A549 (cell line): ENCODE data around the gene TMOD1. TPM values are rescaled to one million over a fixed set of nuclear protein-coding genes. Genes with fewer than 3 reads are reported as not detected.
A peak's percentile ranks its signal among the peaks of the same experiment; 100 is the strongest.

Experiments used
- ATAC-seq, 2 experiments: fragments of 200-7000 bp in 1 of 2; fragments of >200 bp in 1 of 2; cut with Nextera tagmentation in 1 of 2; cut with Tn5 transposase in 1 of 2; 3 replicates each; pipeline versions ENCODE4 v1.8.0 to v1.9.1; 2018 to 2020; ENCODE audit warnings: mild to moderate bottlenecking in 1 of 2, moderate library complexity in 1 of 2
- CTCF ChIA-PET: fragments of 300-600 bp; sonication (Branson Sonifier 250); formaldehyde crosslinking; extraction: SDS; loops from one replicate; lab custom pipeline; 2021; ENCODE audit warnings: antibody characterized with exemption, inconsistent platforms; lab: Yijun Ruan, JAX
- POLR2A ChIA-PET: fragments of 350-600 bp; formaldehyde crosslinking; extraction: SDS; loops from one replicate; lab custom pipeline; 2021; ENCODE audit warnings: antibody characterized with exemption, inconsistent platforms; lab: Yijun Ruan, JAX
- DNase-seq, 2 experiments: peaks; one replicate each; pipeline versions ENCODE4 v3.0.0 to v3.0.0-alpha.2; 2011 to 2016; ENCODE audit warnings: low read depth in 1 of 2, low spot score in 1 of 2
- FAIRE-seq: peaks from 2 replicates; lab custom pipeline; 2011; peaks lifted over from hg19 to GRCh38; lab: Jason Lieb, UNC
- H3K27ac ChIP-seq, 2 experiments: fragments of >200 bp; sonication (Bioruptor Twin); formaldehyde crosslinking; 3 replicates each; pipeline ENCODE4 v1.5.1; 2016 to 2017
- H3K4me1 ChIP-seq: fragments of >200 bp; sonication (Bioruptor Twin); formaldehyde crosslinking; 3 replicates; pipeline ENCODE4 v1.6.1; 2016
- H3K4me2 ChIP-seq: fragments of >200 bp; sonication (Bioruptor Twin); formaldehyde crosslinking; 3 replicates; pipeline ENCODE4 v1.6.1; 2016
- H3K4me3 ChIP-seq: fragments of >200 bp; sonication (Bioruptor Twin); formaldehyde crosslinking; 3 replicates; pipeline ENCODE4 v1.5.1; 2016
- H3K9me3 ChIP-seq: fragments of >200 bp; sonication (Bioruptor Twin); formaldehyde crosslinking; 3 replicates; pipeline ENCODE4 v1.6.1; 2016
- CBX2 ChIP-seq: fragments of 200-600 bp; sonication (generic); IDR thresholded peaks from 2 replicates; pipeline ENCODE4 v1.6.1; 2016; ENCODE audit warnings: low read depth, mild to moderate bottlenecking, borderline replicate concordance
- CBX8 ChIP-seq: fragments of 200-600 bp; sonication (generic); IDR thresholded peaks from 2 replicates; pipeline ENCODE4 v1.6.1; 2016
- CEBPB ChIP-seq, 2 experiments: fragments of >200 bp in 1 of 2; sonication (Bioruptor Twin) in 1 of 2; formaldehyde crosslinking in 1 of 2; IDR thresholded peaks; 2 replicates each; pipeline ENCODE4 v1.6.1; 2012 to 2016
- CTCF ChIP-seq: fragments of >200 bp; sonication (Bioruptor Twin); formaldehyde crosslinking; IDR thresholded peaks from 3 replicates; pipeline ENCODE4 v1.5.1; 2016
- E2F6 ChIP-seq: IDR thresholded peaks from 2 replicates; pipeline ENCODE4 v1.6.1; 2012; ENCODE audit warnings: low read depth, borderline replicate concordance
- EP300 ChIP-seq, 2 experiments: fragments of >200 bp; sonication (Bioruptor Twin); formaldehyde crosslinking; IDR thresholded peaks; 2 replicates in 1 of 2; 3 replicates in 1 of 2; pipeline ENCODE4 v1.6.1; 2016 to 2017
- ESRRA ChIP-seq: fragments of 150-350 bp; IDR thresholded peaks from 2 replicates; pipeline ENCODE4 v1.6.1; 2014; ENCODE audit warnings: mild to moderate bottlenecking, low read length, borderline replicate concordance
- FOSL2 ChIP-seq, 2 experiments: fragments of 450-650 bp in 1 of 2; fragments of >200 bp in 1 of 2; sonication (Bioruptor Twin) in 1 of 2; formaldehyde crosslinking; IDR thresholded peaks; 2 replicates each; pipeline versions ENCODE4 v1.5.0 to v1.6.1; 2016 to 2020; ENCODE audit warnings: mild to moderate bottlenecking in 1 of 2, moderate library complexity in 1 of 2
- GATA3 ChIP-seq: IDR thresholded peaks from 2 replicates; pipeline ENCODE4 v1.6.1; 2012; ENCODE audit warnings: borderline replicate concordance
- HOXB13 ChIP-seq: fragments of 250-450 bp; sonication (Bioruptor Pico); IDR thresholded peaks from 2 replicates; pipeline ENCODE4 v1.5.0; 2020; ENCODE audit warnings: low read depth, mild to moderate bottlenecking, moderate library complexity
- HOXB5 ChIP-seq: fragments of 250-450 bp; sonication (Bioruptor Pico); IDR thresholded peaks from 2 replicates; pipeline ENCODE4 v1.5.0; 2020; ENCODE audit warnings: mild to moderate bottlenecking, moderate library complexity
- KDM5A ChIP-seq: fragments of 200-600 bp; sonication (generic); IDR thresholded peaks from 2 replicates; pipeline ENCODE4 v1.6.1; 2016; ENCODE audit warnings: antibody characterized with exemption, mild to moderate bottlenecking
- MAFK ChIP-seq: fragments of 450-650 bp; IDR thresholded peaks from 2 replicates; pipeline ENCODE4 v1.6.1; 2014; ENCODE audit not compliant: partially characterized antibody
- NFE2L2 ChIP-seq: fragments of 150-350 bp; conservative IDR thresholded peaks from 2 replicates; pipeline ENCODE4 v1.6.1; 2014; ENCODE audit warnings: low read length
- RAD21 ChIP-seq, 2 experiments: fragments of >200 bp in 1 of 2; sonication (Bioruptor Twin) in 1 of 2; formaldehyde crosslinking in 1 of 2; IDR thresholded peaks in 1 of 2; conservative IDR thresholded peaks in 1 of 2; 2 replicates in 1 of 2; 3 replicates in 1 of 2; pipeline ENCODE4 v1.6.1; 2012 to 2018; ENCODE audit warnings: inconsistent platforms in 1 of 2
- RARB ChIP-seq: fragments of 250-450 bp; sonication (Bioruptor Pico); IDR thresholded peaks from 2 replicates; pipeline ENCODE4 v1.8.0; 2021; ENCODE audit warnings: mild to moderate bottlenecking, moderate library complexity
- RFX5 ChIP-seq: fragments of 450-650 bp; IDR thresholded peaks from 2 replicates; pipeline ENCODE4 v1.7.1; 2014; ENCODE audit warnings: antibody characterized with exemption, mild to moderate bottlenecking, moderate library complexity
- TFCP2L1 ChIP-seq: fragments of 250-450 bp; sonication (Bioruptor Pico); IDR thresholded peaks from 2 replicates; pipeline ENCODE4 v1.5.0; 2021; ENCODE audit warnings: mild to moderate bottlenecking
- ZFP36 ChIP-seq: fragments of 450-650 bp; IDR thresholded peaks from 2 replicates; pipeline ENCODE4 v1.6.1; 2014; ENCODE audit warnings: borderline replicate concordance; ENCODE audit not compliant: partially characterized antibody
- WGBS: methylation state at CpG from one replicate; pipeline ENCODE4 v1.1.6; 2017; ENCODE audit errors: missing lambda C conversion rate; 5-methylcytosine and 5-hydroxymethylcytosine counted together
- polyA plus RNA-seq, 4 experiments: library from polyadenylated mRNA; depleted of rRNA in 3 of 4; stranded (reverse); fragments of >200 nt; fragmentation: RNase III in 1 of 4; extraction: RNeasy Plus Mini Kit Qiagen cat#74134 plus additional on column Dnase treatment in 1 of 4; gene quantifications; 2 replicates in 3 of 4; 3 replicates in 1 of 4; pipeline ENCODE4 v1.2.3, GENCODE V29; 2011 to 2017
- TF ChIP-seq, protein P1 (sequence below): fragments of 250-450 bp; sonication (Bioruptor Pico); IDR thresholded peaks from 2 replicates; pipeline ENCODE4 v1.5.0; 2021; ENCODE audit warnings: mild to moderate bottlenecking, moderate library complexity, borderline replicate concordance

TMOD1 gene
- polyA plus RNA-seq, 2 of the 4 experiments (the other 2 are of a cell fraction), result 0.28 to 0.80 TPM

DNA sequence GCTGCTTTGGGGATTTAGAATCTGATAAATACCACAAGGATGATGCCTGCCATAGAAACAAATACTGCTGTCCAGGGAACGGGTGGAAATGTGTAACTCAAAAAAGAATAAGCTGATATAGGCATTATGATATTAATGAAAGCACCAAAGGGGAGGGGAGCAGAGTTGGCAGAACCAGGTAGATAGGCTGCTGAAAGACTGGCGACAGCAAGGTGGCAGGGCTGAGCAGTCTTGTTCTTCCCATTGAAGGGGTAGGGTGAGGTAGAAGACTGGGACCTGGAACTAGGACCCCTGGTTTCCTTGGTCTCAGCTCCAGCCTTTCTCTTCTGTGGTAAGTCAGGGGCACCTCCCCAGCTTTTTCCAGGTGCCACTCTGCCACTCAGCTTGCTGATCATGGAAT, 31.4 kb upstream of the TMOD1 start:
- 76% methylated on average over 2 of the region's 2 CpGs for WGBS
- H3K4me1 ChIP-seq, result no peaks in the 10 kb centered on the region
- TF ChIP-seq RAD21 (conservative IDR thresholded peaks at IDR 0.05 in 1 of 2, IDR thresholded peaks at IDR 0.05 in 1 of 2) (0 out of 5 replicates have a peak, but pooled peaks of 1 of the 2 experiments have one; percentile 10), MAFK (no peak)
- ATAC-seq, result peak in 1 of 2 experiments; percentile 76; a peak in 3 of 6 replicates
- ChIA-PET POLR2A (interaction anchor here (2.2 kb wide), 1 partner anchor 129 kb away, joined by 9 read pairs; no protein-coding TSS in a partner anchor), CTCF (interaction anchor here (0.7 to 11.7 kb wide), 24 partner anchors 8 to 613 kb away, joined by 3 to 340 read pairs (median 12); partner anchors contain the start of gene TMOD1)
- peak in 1 of 2 experiments; percentile 14 for DNase-seq
- no peak for FAIRE-seq
- H3K27ac ChIP-seq, result no peak overlapping the region
- H3K4me2 ChIP-seq, result no peak overlapping the region
- no peak overlapping the region for H3K4me3 ChIP-seq
- H3K9me3 ChIP-seq, result no peaks in the 10 kb centered on the region

DNA sequence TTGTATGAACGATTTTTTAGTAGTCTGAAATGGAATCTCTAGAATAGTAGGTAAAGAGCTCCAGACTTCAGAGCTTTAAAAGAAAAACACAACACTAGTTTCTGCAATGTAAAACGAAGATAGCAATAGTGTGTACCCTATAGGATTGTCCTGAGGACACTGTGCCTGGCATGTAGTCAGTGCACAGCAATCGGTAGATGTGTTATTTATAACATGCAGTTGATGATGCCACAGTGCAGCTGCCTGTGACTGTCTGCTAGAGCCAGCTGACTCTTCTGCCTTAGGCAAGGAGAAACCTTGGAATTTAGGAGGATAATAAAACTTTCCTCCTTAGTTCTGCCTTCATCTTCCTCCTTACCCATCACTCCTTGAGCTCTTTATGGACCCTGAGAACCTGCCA, 27.7 kb upstream of the TMOD1 start:
- Histone ChIP-seq H3K4me1 (no peaks in the 10 kb centered on the region), H3K4me3 (no peak overlapping the region), H3K27ac (no peak overlapping the region), H3K9me3 (no peaks in the 10 kb centered on the region), H3K4me2 (no peak overlapping the region)
- no peak for DNase-seq
- CTCF ChIA-PET, result interaction anchor here (0.6 to 11.7 kb wide), 8 partner anchors 11 to 142 kb away, joined by 3 to 340 read pairs (median 5); no protein-coding TSS in a partner anchor
- TF ChIP-seq ESRRA, result no peak
- TF ChIP-seq KDM5A, result no peak
- POLR2A ChIA-PET, result interaction anchor here (0.7 kb wide), 1 partner anchor 160 kb away, joined by 3 read pairs; the partner anchor contains the start of genes NCBP1 and TSTD2
- FAIRE-seq, result no peak
- no peak for ATAC-seq
- WGBS, result 56% methylated on average over 3 of the region's 3 CpGs

- ChIA-PET POLR2A (no interaction called here), CTCF (interaction anchor here (1.3 to 11.7 kb wide), 5 partner anchors 10 to 141 kb away, joined by 5 to 340 read pairs (median 11); no protein-coding TSS in a partner anchor)
- Histone ChIP-seq H3K4me2 (no peak overlapping the region), H3K4me3 (no peak overlapping the region), H3K4me1 (no peaks in the 10 kb centered on the region), H3K27ac (no peak overlapping the region), H3K9me3 (no peaks in the 10 kb centered on the region)
- 89% methylated on average over 5 of the region's 5 CpGs for WGBS
- no peak for FAIRE-seq
- no peak for ATAC-seq
- TF ChIP-seq ESRRA (no peak), MAFK (peak; percentile 86)
- no peak for DNase-seq
Observed at GRCh38 chr9:97474372-97474925, 27.0 kb upstream of the TMOD1 start.

DNA sequence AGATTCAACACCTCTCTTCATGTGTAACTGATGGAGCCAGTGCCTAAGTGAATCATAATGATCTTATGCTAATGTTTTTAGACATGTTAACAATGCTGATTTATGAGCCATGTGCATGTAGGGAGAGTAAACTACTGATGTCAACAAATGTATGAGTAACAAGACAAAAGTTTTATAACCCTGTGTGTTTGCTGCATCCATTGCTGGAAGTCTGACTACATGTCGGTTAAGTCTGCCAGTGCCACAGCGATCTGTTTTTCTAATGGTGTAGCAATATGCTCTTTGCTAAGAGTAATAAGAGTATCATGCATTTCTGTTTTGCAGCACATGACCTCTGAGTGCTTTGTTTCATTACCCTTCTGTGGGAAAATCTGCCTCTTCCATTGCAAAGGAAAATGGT, 26.4 kb upstream of the TMOD1 start:
- Histone ChIP-seq H3K4me3 (no peak overlapping the region), H3K27ac (no peak overlapping the region), H3K4me1 (no peaks in the 10 kb centered on the region), H3K9me3 (no peaks in the 10 kb centered on the region), H3K4me2 (no peak overlapping the region)
- no peak for TF ChIP-seq RARB
- no peak for TF ChIP-seq EP300 (IDR thresholded peaks at IDR 0.05)
- no peak for TF ChIP-seq HOXB13 (CRISPR knock-in tag)
- no peak for TF ChIP-seq E2F6
- TF ChIP-seq, protein P1, sequence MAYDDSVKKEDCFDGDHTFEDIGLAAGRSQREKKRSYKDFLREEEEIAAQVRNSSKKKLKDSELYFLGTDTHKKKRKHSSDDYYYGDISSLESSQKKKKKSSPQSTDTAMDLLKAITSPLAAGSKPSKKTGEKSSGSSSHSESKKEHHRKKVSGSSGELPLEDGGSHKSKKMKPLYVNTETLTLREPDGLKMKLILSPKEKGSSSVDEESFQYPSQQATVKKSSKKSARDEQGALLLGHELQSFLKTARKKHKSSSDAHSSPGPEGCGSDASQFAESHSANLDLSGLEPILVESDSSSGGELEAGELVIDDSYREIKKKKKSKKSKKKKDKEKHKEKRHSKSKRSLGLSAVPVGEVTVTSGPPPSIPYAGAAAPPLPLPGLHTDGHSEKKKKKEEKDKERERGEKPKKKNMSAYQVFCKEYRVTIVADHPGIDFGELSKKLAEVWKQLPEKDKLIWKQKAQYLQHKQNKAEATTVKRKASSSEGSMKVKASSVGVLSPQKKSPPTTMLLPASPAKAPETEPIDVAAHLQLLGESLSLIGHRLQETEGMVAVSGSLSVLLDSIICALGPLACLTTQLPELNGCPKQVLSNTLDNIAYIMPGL (CRISPR knock-in tag), result no peak
- TF ChIP-seq NFE2L2, result no peak
- TF ChIP-seq CBX8, result no peak
- no peak for TF ChIP-seq CBX2
- TF ChIP-seq TFCP2L1 (CRISPR knock-in tag), result no peak
- no peak for TF ChIP-seq FOSL2 (IDR thresholded peaks at IDR 0.05)
- TF ChIP-seq FOSL2 (CRISPR knock-in tag; IDR thresholded peaks at IDR 0.05), result no peak
- TF ChIP-seq HOXB5 (CRISPR knock-in tag), result no peak
- TF ChIP-seq MAFK, result no peak
- TF ChIP-seq CTCF, result no peak
- no peak for TF ChIP-seq GATA3
- TF ChIP-seq CEBPB (IDR thresholded peaks at IDR 0.05), result no peak
- TF ChIP-seq ZFP36, result no peak
- no peak for TF ChIP-seq RFX5
- DNase-seq, result no peak
- CTCF ChIA-PET, result interaction anchor here (1.5 to 11.7 kb wide), 4 partner anchors 10 to 141 kb away, joined by 5 to 340 read pairs (median 24); no protein-coding TSS in a partner anchor
- no peak for FAIRE-seq
- 77% methylated on average over 2 of the region's 2 CpGs for WGBS
- POLR2A ChIA-PET, result no interaction called here
- no peak for ATAC-seq
